Endothelial cell of umbilical vein (primary cell): ENCODE data around the gene ZNF595.

ENCODE experiments used
- GATA2 ChIP-seq: IDR thresholded peaks from 2 replicates; pipeline ENCODE4 v1.7.0; 2011; ENCODE audit warnings: low read depth, mild to moderate bottlenecking, moderate library complexity, mixed read lengths, low read length; ENCODE audit not compliant: insufficient read length, insufficient read depth
- MYC ChIP-seq: IDR thresholded peaks from one replicate; pipeline ENCODE4 v1.6.1; 2011; ENCODE audit warnings: mild to moderate bottlenecking, low read depth, low read length
- POLR2A ChIP-seq: IDR thresholded peaks from 2 replicates; pipeline ENCODE4 v1.6.1; 2012; ENCODE audit warnings: low read depth, mild to moderate bottlenecking, control low read depth, low read length
- POLR2AphosphoS5 ChIP-seq: IDR thresholded peaks from 2 replicates; pipeline ENCODE4 v1.6.1; 2012; ENCODE audit warnings: low read depth, mild to moderate bottlenecking, control low read depth, low read length, moderate library complexity; ENCODE audit not compliant: insufficient read depth
- TF ChIP-seq, protein P1 (sequence below), 2 donors: IDR thresholded peaks; 1 replicate in 1 of 2; 2 replicates in 1 of 2; pipeline ENCODE4 v1.5.1; 2011; ENCODE audit warnings: low read length in 2 of 2, mild to moderate bottlenecking in 2 of 2, moderate library complexity in 2 of 2, control low read depth in 1 of 2, inconsistent platforms in 1 of 2, low read depth in 1 of 2; ENCODE audit not compliant: insufficient read depth in 1 of 2; ENCODE audit errors: extremely low read depth in 1 of 2

DNA sequence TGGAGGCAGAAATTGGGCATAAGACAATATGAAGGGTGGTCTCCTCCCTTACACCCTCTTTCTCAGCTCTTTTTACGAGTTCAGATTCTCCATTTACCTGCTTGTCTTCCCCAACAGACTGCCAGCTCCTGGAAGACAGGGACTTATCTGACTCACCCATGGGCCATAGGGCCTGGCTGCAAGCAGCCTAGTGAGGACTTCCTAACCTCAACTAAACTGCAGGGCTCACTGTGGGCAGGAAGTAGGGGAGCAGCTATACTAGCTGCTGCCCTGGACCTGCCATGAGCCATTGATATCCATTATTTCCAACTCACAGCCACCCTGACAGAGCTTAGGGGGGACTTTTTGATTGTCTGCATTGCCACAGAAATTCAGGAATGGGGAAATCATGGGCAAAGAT, 59.6 kb downstream of the ZNF595 start:
- TF ChIP-seq, protein P1, sequence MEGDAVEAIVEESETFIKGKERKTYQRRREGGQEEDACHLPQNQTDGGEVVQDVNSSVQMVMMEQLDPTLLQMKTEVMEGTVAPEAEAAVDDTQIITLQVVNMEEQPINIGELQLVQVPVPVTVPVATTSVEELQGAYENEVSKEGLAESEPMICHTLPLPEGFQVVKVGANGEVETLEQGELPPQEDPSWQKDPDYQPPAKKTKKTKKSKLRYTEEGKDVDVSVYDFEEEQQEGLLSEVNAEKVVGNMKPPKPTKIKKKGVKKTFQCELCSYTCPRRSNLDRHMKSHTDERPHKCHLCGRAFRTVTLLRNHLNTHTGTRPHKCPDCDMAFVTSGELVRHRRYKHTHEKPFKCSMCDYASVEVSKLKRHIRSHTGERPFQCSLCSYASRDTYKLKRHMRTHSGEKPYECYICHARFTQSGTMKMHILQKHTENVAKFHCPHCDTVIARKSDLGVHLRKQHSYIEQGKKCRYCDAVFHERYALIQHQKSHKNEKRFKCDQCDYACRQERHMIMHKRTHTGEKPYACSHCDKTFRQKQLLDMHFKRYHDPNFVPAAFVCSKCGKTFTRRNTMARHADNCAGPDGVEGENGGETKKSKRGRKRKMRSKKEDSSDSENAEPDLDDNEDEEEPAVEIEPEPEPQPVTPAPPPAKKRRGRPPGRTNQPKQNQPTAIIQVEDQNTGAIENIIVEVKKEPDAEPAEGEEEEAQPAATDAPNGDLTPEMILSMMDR (IDR thresholded peaks at IDR 0.05; ENCODE audit: extremely low read depth in 1 of 2, insufficient read depth in 1 of 2, low read depth in 1 of 2, low read length in 2 of 2): no peak
- no peak for TF ChIP-seq MYC
- no peak for TF ChIP-seq POLR2A
- no peak for TF ChIP-seq GATA2
- no peak for TF ChIP-seq POLR2AphosphoS5
